CMK (cell line): ENCODE results near the gene RPGR.
A peak's percentile ranks its signal among the peaks of the same experiment; 100 is the strongest.

ENCODE experiments used
- DNase-seq: peaks from one replicate; pipeline ENCODE4 v3.0.0-alpha.2; 2010; ENCODE audit warnings: low read depth

The RPGR gene

GRCh38 chrX:38318606-38319005 lies 8.7 kb downstream of the RPGR start:
- DNase-seq, result no peak

DNA sequence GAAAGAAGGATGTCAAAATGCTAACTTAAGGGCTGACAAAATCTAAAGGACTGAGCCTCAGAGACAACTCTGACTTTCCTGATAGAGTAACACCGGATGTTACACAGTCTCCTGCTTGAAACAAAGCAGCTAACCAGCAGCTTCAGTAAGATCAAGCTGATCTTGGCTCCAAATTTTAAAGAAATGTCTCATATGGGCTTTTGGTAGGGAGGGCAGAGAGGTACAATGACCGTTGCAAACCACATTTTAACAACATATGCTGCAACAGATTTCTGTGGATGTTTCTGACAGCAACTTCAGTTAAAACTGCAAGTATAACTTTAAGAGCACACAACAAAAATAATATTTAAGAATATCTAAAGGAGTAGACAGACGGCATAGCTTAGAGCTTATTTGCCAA lies 9.1 kb downstream of the RPGR start:
- DNase-seq, result peak; percentile 27

- DNase-seq, result no peak
These were observed 12.1 kb downstream of the RPGR start for GRCh38 chrX:38315186-38315585.

DNA sequence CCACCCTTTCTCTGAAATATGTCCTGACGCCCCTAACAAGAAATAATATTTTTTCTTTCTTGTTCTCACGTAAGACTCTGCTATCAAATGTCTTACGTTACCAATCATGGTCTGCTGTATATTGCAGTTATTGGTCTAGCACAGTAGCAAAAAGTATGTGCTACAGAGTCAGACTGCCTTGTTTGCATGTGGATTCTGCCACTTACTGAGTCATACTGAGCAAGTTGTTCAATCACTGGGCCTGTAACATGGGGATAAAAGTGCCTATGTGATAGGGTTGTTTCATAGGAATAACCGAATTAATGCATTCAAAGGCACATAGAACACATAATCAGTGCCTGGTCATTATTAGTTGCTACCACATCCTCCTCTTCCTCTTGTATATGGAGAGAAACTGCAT lies 14.1 kb downstream of the RPGR start:
- DNase-seq, result no peak

GRCh38 chrX:38312436-38312835 lies 14.9 kb downstream of the RPGR start:
- no peak for DNase-seq

GRCh38 chrX:38311743-38312142 lies 15.6 kb downstream of the RPGR start:
- DNase-seq, result no peak

- no peak for DNase-seq
These were observed 21.3 kb downstream of the RPGR start for GRCh38 chrX:38305971-38306370.

- peak; percentile 9 for DNase-seq
These were observed 23.3 kb downstream of the RPGR start for GRCh38 chrX:38304010-38304409.

- no peak for DNase-seq
These were observed 33.6 kb downstream of the RPGR start for GRCh38 chrX:38293741-38294140.

DNA sequence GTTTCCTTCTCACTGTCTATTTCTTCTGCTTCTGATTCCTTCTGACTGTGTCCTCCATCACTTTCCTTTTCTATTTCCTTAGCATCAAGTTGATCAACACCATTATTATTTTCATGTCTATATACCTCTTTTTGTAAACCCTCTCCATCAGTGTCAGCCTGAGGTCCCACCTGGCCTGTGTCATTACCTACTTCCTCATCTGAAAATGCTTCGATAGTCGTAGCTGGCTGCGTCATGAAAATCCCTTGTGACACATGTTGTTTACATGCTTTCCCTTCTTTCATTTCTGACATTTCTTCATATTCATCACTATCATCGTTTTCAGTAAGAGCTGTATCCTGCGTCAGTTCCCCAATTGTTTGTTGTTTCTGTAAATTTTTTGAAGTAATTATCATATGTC lies 39.6 kb downstream of the RPGR start:
- DNase-seq, result no peak

GRCh38 chrX:38285649-38286048 lies 41.7 kb downstream of the RPGR start:
- DNase-seq, result no peak

DNA sequence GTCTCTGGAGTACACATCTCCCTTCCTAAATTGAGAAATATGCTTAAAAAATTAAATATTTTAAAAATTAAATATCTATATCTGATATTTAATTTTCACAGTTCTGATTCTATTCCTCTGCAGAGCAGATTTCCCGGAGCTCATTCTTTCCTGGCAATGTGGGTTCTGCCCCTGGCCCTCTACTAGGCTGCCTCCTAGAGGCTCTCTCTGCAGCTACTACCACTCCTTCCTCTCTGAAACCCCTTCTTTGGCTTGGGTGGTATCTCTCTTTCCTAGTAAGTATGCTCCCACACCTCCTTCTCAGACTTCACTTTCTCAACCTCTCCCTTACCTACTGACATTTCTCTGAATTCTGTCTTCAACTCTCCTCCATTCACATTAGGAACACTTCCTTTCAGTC lies 45.3 kb downstream of the RPGR start:
- no peak for DNase-seq

DNA sequence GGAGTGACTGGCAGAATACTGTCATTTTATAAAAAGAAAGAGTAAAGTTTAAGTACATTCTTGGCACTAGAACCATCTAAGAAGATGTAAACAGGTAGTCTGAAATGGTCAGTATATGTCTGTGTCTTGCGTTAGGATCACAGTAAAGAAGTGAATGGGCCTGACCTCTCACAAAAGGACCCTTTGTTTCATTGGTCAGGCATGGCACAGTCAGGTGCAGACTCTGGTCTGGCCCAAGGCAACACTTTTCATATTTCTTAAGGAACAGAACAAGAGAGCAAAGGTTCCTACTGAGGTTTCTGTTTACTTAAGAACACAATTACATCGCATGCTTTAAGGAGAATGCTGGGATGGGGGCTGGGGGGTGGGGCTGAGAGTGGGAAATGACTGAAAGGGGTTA lies 48.1 kb downstream of the RPGR start:
- no peak for DNase-seq

- no peak for DNase-seq
These were observed 48.6 kb downstream of the RPGR start for GRCh38 chrX:38278682-38279081.

DNA sequence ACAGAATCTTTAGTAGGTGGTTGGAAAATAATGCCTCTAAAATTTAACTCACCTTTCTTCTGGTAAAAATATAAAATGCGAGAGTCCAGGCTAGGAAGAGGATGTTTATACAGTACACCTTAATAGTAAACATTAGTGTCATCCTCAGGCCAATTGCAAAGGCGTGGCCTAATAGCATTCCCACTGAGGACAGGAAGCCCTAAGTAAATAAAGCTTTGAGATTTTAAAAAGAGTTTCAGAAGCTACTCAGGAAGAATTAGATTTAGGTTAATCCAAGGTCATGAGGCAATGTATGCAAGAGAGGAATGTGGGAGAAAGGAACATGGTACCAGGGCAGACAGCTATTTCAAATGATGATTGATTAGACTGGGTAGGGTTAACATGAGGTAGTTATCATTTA lies 49.5 kb downstream of the RPGR start:
- DNase-seq, result no peak

- no peak for DNase-seq
These were observed 50.2 kb downstream of the RPGR start for GRCh38 chrX:38277136-38277535.

- no peak for DNase-seq
These were observed 51.2 kb downstream of the RPGR start for GRCh38 chrX:38276089-38276488.

- DNase-seq, result no peak
These were observed 51.7 kb downstream of the RPGR start for GRCh38 chrX:38275615-38276014.

DNA sequence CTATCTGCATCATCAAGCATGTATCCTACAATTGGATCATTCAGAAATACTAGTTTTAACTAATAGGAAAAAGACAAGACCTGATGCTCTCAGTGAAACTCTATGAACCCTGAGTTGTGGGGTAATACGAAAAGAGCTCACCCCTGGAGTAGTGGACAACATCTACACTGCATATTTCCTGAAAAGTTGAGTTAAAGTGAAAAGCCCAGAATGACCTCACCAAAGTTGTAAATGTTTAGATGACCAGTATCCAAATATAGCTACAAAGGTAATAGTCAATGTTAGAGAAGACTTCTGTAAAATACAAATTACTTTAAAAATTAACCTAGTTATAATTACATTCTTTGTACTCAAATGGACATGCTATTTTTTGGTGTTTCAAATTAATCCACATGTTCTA lies 53.9 kb downstream of the RPGR start:
- DNase-seq, result no peak

- DNase-seq, result no peak
These were observed 56.1 kb downstream of the RPGR start for GRCh38 chrX:38271154-38271716.

- DNase-seq, result no peak
These were observed 59.3 kb downstream of the RPGR start for GRCh38 chrX:38268011-38268410.

- no peak for DNase-seq
These were observed 64.3 kb downstream of the RPGR start for GRCh38 chrX:38262715-38263620.

- no peak for DNase-seq
These were observed 67.1 kb downstream of the RPGR start for GRCh38 chrX:38260231-38260630.

DNA sequence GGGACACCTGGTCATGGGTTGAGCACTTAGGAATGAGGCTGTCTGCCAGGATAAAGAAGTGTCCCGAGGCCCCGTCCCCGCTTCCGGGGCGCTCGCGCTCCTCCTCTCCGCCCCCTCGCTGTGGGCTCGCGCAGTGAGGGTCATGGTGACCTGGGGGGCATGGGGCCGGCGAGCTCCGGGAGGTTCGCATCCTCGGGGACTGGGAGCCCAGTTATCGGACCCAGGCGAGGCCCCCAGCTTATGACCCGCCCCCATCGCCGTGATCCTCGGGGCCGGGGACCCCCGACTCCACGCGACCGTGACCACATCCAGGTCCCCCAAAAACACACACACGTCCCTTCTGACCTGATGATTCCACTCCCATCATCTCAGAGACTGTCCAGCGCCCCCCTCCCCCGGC lies 71.3 kb downstream of the RPGR start:
- DNase-seq, result no peak
